Measurements from ENCODE around the gene SPATA24.

The SPATA24 gene

DNA sequence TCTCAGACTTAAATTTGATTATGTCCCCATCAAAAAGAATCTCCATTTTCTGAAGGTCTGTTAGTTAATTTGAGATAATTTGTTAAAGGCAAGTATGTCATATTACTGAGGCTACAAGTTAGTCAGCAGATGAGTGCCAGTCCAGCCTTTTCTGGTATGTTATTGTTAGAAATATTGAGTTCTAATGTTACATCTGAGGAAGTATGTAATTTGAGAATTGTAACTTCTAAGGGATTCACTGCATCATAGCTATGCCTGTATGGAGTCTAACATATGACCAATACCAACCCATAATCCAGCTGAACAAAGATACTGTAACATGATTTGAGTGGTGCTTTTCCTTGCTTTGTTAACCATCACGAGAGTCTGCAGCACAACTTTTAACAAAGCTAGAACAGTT is 34.7 kb downstream of the SPATA24 start:
- in situ Hi-C loops (cut with MboI; ENCODE audit: low sequenced_read_pairs, unreplicated experiment): no loop called here
- no peak for TF ChIP-seq CTCF (IDR thresholded peaks at IDR 0.05; ENCODE audit: borderline replicate concordance, control extremely low read depth, extremely low read depth, insufficient read depth, missing control alignments)

DNA sequence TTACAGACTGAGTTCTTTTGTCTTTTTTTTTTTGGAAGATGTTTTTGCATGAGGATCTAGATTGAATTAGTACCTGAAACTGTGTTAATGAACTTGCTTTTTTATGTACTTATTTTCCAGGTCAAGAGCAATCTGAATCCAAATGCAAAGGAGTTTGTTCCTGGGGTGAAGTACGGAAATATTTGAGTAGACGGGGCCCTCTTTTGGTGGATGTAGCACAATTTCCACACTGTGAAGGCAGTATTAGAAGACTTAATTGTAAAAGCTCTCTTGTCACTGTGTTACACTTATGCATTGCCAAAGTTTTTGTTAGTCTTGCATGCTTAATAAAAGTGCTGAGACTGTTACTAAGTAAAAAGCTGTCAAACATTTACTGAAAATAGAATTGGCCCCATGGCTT is 35.3 kb downstream of the SPATA24 start:
- in situ Hi-C loops (cut with MboI; ENCODE audit: low sequenced_read_pairs, unreplicated experiment): no loop called here
- no peak for TF ChIP-seq CTCF (IDR thresholded peaks at IDR 0.05; ENCODE audit: borderline replicate concordance, control extremely low read depth, extremely low read depth, insufficient read depth, missing control alignments)
- no peak for DNase-seq (ENCODE audit: low spot score)

More for the DNA sequence above, 34.7 kb downstream of the SPATA24 start:
- DNase-seq (ENCODE audit: low spot score): no peak

- no peak for DNase-seq (ENCODE audit: low spot score)
- TF ChIP-seq CTCF (IDR thresholded peaks at IDR 0.05; ENCODE audit: borderline replicate concordance, control extremely low read depth, extremely low read depth, insufficient read depth, missing control alignments): no peak
- in situ Hi-C loops (cut with MboI; ENCODE audit: low sequenced_read_pairs, unreplicated experiment): no loop called here
These were observed 39.4 kb downstream of the SPATA24 start for GRCh38 chr5:139364466-139364865.

DNA sequence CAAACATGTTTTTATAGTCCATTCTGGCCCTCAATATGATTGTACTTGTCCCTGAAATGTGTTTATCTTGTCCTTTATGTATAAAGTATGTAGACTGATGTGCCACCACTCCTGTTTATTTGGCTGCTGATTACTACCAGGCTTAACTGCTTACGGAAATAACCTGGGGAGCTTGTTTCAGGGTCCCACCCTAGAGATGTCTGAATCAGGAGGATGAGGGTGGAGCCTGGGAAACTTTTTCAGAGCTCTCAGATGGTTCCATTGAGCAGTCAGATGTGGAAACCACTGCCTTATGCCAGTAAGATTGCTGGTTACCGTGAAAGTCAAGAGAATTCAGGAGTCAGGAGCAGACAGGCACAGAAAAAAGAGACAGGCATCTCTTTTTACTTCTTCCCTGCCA is 40.0 kb downstream of the SPATA24 start:
- in situ Hi-C loops (cut with MboI; ENCODE audit: low sequenced_read_pairs, unreplicated experiment): no loop called here
- DNase-seq (ENCODE audit: low spot score): no peak
- TF ChIP-seq CTCF (IDR thresholded peaks at IDR 0.05; ENCODE audit: borderline replicate concordance, control extremely low read depth, extremely low read depth, insufficient read depth, missing control alignments): no peak

DNA sequence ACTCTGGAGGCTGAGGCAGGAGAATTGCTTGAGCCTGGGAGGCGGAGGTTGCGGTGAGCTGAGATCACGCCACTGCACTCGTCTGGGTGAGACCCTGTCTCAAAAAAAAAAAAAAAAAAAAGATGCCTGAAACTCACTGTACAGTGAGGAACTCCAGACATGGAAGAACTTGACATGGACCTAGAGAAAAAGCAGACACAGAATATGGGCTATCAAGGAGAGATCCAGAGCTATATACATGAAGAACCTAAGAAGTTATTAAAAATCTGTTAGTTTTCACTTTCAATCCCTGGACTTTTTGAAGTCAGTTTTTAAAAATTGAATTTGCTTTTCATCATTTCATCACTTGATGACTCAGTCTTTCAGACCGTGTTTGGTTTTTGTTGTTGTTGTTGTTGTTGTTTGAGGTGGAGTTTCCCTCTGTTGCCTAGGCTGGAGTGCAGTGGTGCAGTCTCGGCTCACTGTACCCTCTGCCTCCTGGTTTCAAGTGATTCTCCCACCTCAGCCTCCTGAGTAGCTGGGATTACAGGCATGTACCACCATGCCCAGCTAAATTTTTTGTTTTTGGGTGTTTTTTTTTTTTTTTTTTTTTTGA is 42.0 kb downstream of the SPATA24 start:
- in situ Hi-C loops (cut with MboI; ENCODE audit: low sequenced_read_pairs, unreplicated experiment): no loop called here
- DNase-seq (ENCODE audit: low spot score): no peak
- no peak for TF ChIP-seq CTCF (IDR thresholded peaks at IDR 0.05; ENCODE audit: borderline replicate concordance, control extremely low read depth, extremely low read depth, insufficient read depth, missing control alignments)

- TF ChIP-seq CTCF (IDR thresholded peaks at IDR 0.05; ENCODE audit: borderline replicate concordance, control extremely low read depth, extremely low read depth, insufficient read depth, missing control alignments): no peak
- no peak for DNase-seq (ENCODE audit: low spot score)
- in situ Hi-C loops (cut with MboI; ENCODE audit: low sequenced_read_pairs, unreplicated experiment): no loop called here
These were observed 43.5 kb downstream of the SPATA24 start for GRCh38 chr5:139360384-139360783.
